ENCODE measurements around the gene RPL7A. TPM values are rescaled to one million over a fixed set of nuclear protein-coding genes. Genes with fewer than 3 reads are reported as not detected.

RPL7A gene
- total and polyA plus RNA-seq, 2 of the 13 experiments (the other 11 are each of a cell fraction or from before 2014, with no cell fraction given): 2,401 to 2,938 TPM

- peak; percentile 95 for TF ChIP-seq PRDM10 (CRISPR knock-in tag; IDR thresholded peaks at IDR 0.05; ENCODE audit: low read depth)
- TF ChIP-seq FOXA1 (IDR thresholded peaks at IDR 0.05): no peak
- peak; percentile 69 for TF ChIP-seq FOXA1 (CRISPR knock-in tag; IDR thresholded peaks at IDR 0.05)
- no peak for TF ChIP-seq ZNF33A (CRISPR knock-in tag; IDR thresholded peaks at IDR 0.05; ENCODE audit: borderline replicate concordance)
- no peak for TF ChIP-seq ZNF235 (CRISPR knock-in tag; IDR thresholded peaks at IDR 0.05; ENCODE audit: borderline replicate concordance)
- TF ChIP-seq HOXA7 (CRISPR knock-in tag; IDR thresholded peaks at IDR 0.05): no peak
- TF ChIP-seq ZSCAN21 (CRISPR knock-in tag; IDR thresholded peaks at IDR 0.05; ENCODE audit: borderline replicate concordance): no peak
- no peak for TF ChIP-seq ZNF367 (CRISPR knock-in tag; IDR thresholded peaks at IDR 0.05; ENCODE audit: borderline replicate concordance)
- TF ChIP-seq MXD4 (CRISPR knock-in tag; IDR thresholded peaks at IDR 0.05): no peak
- TF ChIP-seq AFF4 (CRISPR knock-in tag; IDR thresholded peaks at IDR 0.05): no peak
- TF ChIP-seq CEBPB (IDR thresholded peaks at IDR 0.05; ENCODE audit: borderline replicate concordance, low read depth, low read length): no peak
- no peak for TF ChIP-seq ZBTB10 (CRISPR knock-in tag; IDR thresholded peaks at IDR 0.05; ENCODE audit: borderline replicate concordance)
- no peak for TF ChIP-seq IKZF5 (CRISPR knock-in tag; IDR thresholded peaks at IDR 0.05)
Measured at GRCh38 chr9:133387680-133388079, 39.7 kb downstream of the RPL7A start (continued).

Measured in HepG2 (cell line).